Right ventricle myocardium inferior (tissue), 1 donor: ENCODE measurements around the gene UFSP1. TPM values are rescaled to one million over a fixed set of nuclear protein-coding genes. Genes with fewer than 3 reads are reported as not detected.

ENCODE experiments used
- microRNA-seq: library from miRNA; unstranded; fragments of <30 nt; microRNA quantifications from one replicate; pipeline ENCODE4 v1.2.0, GENCODE V29; 2020
- total RNA-seq: library from RNA; stranded (reverse); fragmentation: NEBNext Ultra II Directional; extraction: Animal tissue kit (Norgen Biotek cat#: 25700); gene quantifications from one replicate; pipeline ENCODE4 v1.2.1, GENCODE V29; 2021
- donor health status: DM: no; HTN: yes; CAD: no; lungs with severe emphysema.

The UFSP1 gene
- total RNA-seq, 1 donor from 2014 or later = 1.9 TPM

Small RNAs within 50 kb of the gene (microRNA-seq; reads per million reads assigned to microRNA genes)
- gene MIR6875 = not detected

Other genes with a start within 250 kb of the UFSP1 start
- gene TFR2, start 248.2 kb downstream of the UFSP1 start, total RNA-seq = 0.22 TPM
- gene ACTL6B, start 233.3 kb downstream of the UFSP1 start, total RNA-seq = not detected
- gene GNB2, start 216.0 kb downstream of the UFSP1 start, total RNA-seq = 120 TPM
- gene GIGYF1, start 195.5 kb downstream of the UFSP1 start, total RNA-seq = 25.4 TPM
- gene POP7, start 183.6 kb downstream of the UFSP1 start, total RNA-seq = 29.2 TPM
- not detected for gene EPO, start 169.2 kb downstream of the UFSP1 start, total RNA-seq
- not detected for gene ZAN, start 156.1 kb downstream of the UFSP1 start, total RNA-seq
- 27.0 TPM for gene EPHB4, start 62.2 kb downstream of the UFSP1 start, total RNA-seq
- gene SLC12A9, start 37.0 kb downstream of the UFSP1 start, total RNA-seq = 10.2 TPM
- gene TRIP6, start 22.3 kb downstream of the UFSP1 start, total RNA-seq = 15.5 TPM
- 70.5 TPM for gene SRRT, start 14.6 kb downstream of the UFSP1 start, total RNA-seq
- 0.73 TPM for gene ACHE, start 6.2 kb upstream of the UFSP1 start, total RNA-seq
- 0.51 TPM for gene MUC3A, start 59.8 kb upstream of the UFSP1 start, total RNA-seq
- gene MUC12, start 79.8 kb upstream of the UFSP1 start, total RNA-seq = not detected
- not detected for gene MUC17, start 130.4 kb upstream of the UFSP1 start, total RNA-seq
- gene TRIM56, start 195.8 kb upstream of the UFSP1 start, total RNA-seq = 21.0 TPM
- gene SERPINE1, start 237.4 kb upstream of the UFSP1 start, total RNA-seq = 1.6 TPM